ENCODE results near the gene ARHGAP6.

DNA sequence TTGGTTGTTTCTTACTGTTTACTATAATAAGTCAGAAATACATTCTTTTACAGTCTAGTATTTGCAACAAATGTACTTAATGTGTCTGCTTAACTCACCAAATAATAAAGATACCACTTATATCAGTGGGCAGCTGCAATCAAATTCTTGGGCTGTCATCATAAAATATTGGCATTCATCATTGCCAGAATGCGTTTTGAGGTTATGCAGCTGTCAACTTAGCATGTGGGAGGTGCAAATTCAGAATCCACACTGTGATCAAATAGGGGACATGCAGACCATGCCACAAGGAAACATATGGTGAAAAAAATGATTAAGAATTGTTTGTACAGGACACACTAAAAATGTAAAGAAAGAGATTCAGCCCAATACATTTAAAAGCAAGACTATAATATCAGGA is 468.0 kb downstream of the ARHGAP6 start:
- TF ChIP-seq EZH2 (IDR thresholded peaks at IDR 0.05; ENCODE audit: insufficient read depth, poor library complexity, severe bottlenecking) (no peak), EZH2phosphoT487 (IDR thresholded peaks at IDR 0.05; ENCODE audit: insufficient read depth, low read depth) (no peak)

Measured in GM23248 (cell line).